HCT116 (cell line): ENCODE results near the gene PHACTR1.

ENCODE experiments used
- EGR1 ChIP-seq: IDR thresholded peaks from 2 replicates; pipeline ENCODE4 v1.6.1; 2012; ENCODE audit warnings: low read depth
- RAD21 ChIP-seq: IDR thresholded peaks from 2 replicates; pipeline ENCODE4 v1.6.1; 2012; ENCODE audit warnings: low read depth, mild to moderate bottlenecking
- YY1 ChIP-seq: IDR thresholded peaks from 2 replicates; pipeline ENCODE4 v1.6.1; 2011; ENCODE audit warnings: low read length, low read depth, moderate library complexity, mild to moderate bottlenecking; ENCODE audit not compliant: insufficient replicate concordance; ENCODE audit errors: extremely low read depth
- TF ChIP-seq, protein P1 (sequence below), 3 experiments: fragments of 200-600 bp in 1 of 3; sonication (generic) in 1 of 3; IDR thresholded peaks in 2 of 3; conservative IDR thresholded peaks in 1 of 3; 2 replicates each; pipeline ENCODE4 v1.5.1; 2012 to 2017; ENCODE audit warnings: low read depth in 2 of 3, low read length in 2 of 3, antibody characterized with exemption in 1 of 3, borderline replicate concordance in 1 of 3, control low read depth in 1 of 3, mild to moderate bottlenecking in 1 of 3, mixed read lengths in 1 of 3, mixed run types in 1 of 3, moderate library complexity in 1 of 3; ENCODE audit not compliant: insufficient read depth in 1 of 3

DNA sequence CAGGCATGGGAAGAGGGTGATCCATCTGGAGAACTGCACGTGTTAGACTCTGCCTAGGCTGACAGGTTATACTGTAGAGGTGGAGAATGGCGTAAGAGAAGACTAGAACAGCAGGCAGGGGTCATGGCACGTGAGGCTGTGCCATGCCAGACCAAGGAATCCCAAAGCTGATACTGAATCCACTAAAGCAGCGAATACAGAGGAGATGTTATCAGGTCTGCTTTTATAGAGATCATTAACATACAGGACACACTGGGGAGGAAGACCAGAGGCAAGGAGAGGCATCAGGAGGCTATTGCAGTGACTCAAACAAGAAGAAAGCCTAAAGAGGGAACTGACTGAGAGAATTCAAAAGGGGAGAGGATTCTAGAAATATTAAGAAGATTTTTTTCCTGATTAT, 12.9 kb downstream of the PHACTR1 start:
- TF ChIP-seq, protein P1, sequence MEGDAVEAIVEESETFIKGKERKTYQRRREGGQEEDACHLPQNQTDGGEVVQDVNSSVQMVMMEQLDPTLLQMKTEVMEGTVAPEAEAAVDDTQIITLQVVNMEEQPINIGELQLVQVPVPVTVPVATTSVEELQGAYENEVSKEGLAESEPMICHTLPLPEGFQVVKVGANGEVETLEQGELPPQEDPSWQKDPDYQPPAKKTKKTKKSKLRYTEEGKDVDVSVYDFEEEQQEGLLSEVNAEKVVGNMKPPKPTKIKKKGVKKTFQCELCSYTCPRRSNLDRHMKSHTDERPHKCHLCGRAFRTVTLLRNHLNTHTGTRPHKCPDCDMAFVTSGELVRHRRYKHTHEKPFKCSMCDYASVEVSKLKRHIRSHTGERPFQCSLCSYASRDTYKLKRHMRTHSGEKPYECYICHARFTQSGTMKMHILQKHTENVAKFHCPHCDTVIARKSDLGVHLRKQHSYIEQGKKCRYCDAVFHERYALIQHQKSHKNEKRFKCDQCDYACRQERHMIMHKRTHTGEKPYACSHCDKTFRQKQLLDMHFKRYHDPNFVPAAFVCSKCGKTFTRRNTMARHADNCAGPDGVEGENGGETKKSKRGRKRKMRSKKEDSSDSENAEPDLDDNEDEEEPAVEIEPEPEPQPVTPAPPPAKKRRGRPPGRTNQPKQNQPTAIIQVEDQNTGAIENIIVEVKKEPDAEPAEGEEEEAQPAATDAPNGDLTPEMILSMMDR (IDR thresholded peaks at IDR 0.05 in 2 of 3, conservative IDR thresholded peaks at IDR 0.05 in 1 of 3; ENCODE audit: borderline replicate concordance in 1 of 3, insufficient read depth in 1 of 3, low read depth in 2 of 3, low read length in 2 of 3) = no peak
- TF ChIP-seq YY1 (no peak), EGR1 (no peak), RAD21 (no peak)
